ENCODE measurements around the gene HGS. TPM values are rescaled to one million over a fixed set of nuclear protein-coding genes. Genes with fewer than 3 reads are reported as not detected.

Gene HGS
- 50.5 TPM for total RNA-seq
- long read RNA-seq, transcript HGS-201 (22 exons, 2,970 nt): major isoform, 122 of 195 reads
- long read RNA-seq, partial matches to known transcripts: 49 of 195 reads
- long read RNA-seq, other reads (novel, unspliced or antisense): 24 of 195 reads

GRCh38 chr17:81683584-81684441 lies at the start of gene HGS, which contains the start of gene ARL16:
Gene HGS (plus strand): TSS chr17:81684011. CDS start chr17:81684067, 56 bp downstream.
Gene ARL16 (minus strand): TSS chr17:81683797. CDS start chr17:81683753, 44 bp downstream.
- no peaks in the 10 kb centered on the region for H3K9me3 ChIP-seq (replicated peaks)
- H3K27me3 ChIP-seq (ENCODE audit: low read depth): no peaks in the 10 kb centered on the region
- peak within 1 kb of the TSS; percentile 92 for H3K27ac ChIP-seq (replicated peaks)
- DNase-seq: peak; percentile 97
- intact Hi-C loops (cut with micrococcal nuclease): no loop called here
- H3K36me3 ChIP-seq: peaks cover 33% of the 10 kb centered on the region
- H3K4me1 ChIP-seq: peaks cover 56% of the 10 kb centered on the region
- TF ChIP-seq CTCF (IDR thresholded peaks at IDR 0.05; ENCODE audit: borderline replicate concordance): no peak
- peak within 1 kb of the TSS; percentile 96 for H3K4me3 ChIP-seq

GRCh38 chr17:81635431-81635830 lies 48.4 kb upstream of the HGS start:
- Histone ChIP-seq H3K4me1 (peaks cover 57% of the 10 kb centered on the region), H3K27ac (replicated peaks) (peak overlapping the region; percentile 96), H3K4me3 (peak overlapping the region; percentile 94), H3K9me3 (replicated peaks) (no peaks in the 10 kb centered on the region), H3K36me3 (peaks cover 7% of the 10 kb centered on the region), H3K27me3 (ENCODE audit: low read depth) (no peaks in the 10 kb centered on the region)
- DNase-seq: no peak
- intact Hi-C loops (cut with micrococcal nuclease): no loop called here
- no peak for TF ChIP-seq CTCF (IDR thresholded peaks at IDR 0.05; ENCODE audit: borderline replicate concordance)

GRCh38 chr17:81635973-81636504 lies 47.8 kb upstream of the HGS start:
- H3K27ac ChIP-seq (replicated peaks): peak overlapping the region; percentile 96
- intact Hi-C loops (cut with micrococcal nuclease): no loop called here
- H3K4me1 ChIP-seq: peaks cover 57% of the 10 kb centered on the region
- TF ChIP-seq CTCF (IDR thresholded peaks at IDR 0.05; ENCODE audit: borderline replicate concordance): no peak
- no peak for DNase-seq
- H3K4me3 ChIP-seq: peak overlapping the region; percentile 94
- H3K36me3 ChIP-seq: peaks cover 4% of the 10 kb centered on the region
- H3K9me3 ChIP-seq (replicated peaks): no peaks in the 10 kb centered on the region
- no peaks in the 10 kb centered on the region for H3K27me3 ChIP-seq (ENCODE audit: low read depth)

- no peaks in the 10 kb centered on the region for H3K27me3 ChIP-seq (ENCODE audit: low read depth)
- no peaks in the 10 kb centered on the region for H3K9me3 ChIP-seq (replicated peaks)
- peaks cover 54% of the 10 kb centered on the region for H3K4me1 ChIP-seq
- intact Hi-C loops (cut with micrococcal nuclease): no loop called here
- DNase-seq: peak; percentile 88
- no peak for TF ChIP-seq CTCF (IDR thresholded peaks at IDR 0.05; ENCODE audit: borderline replicate concordance)
- peak within 1 kb of the TSS; percentile 96 for H3K27ac ChIP-seq (replicated peaks)
- H3K4me3 ChIP-seq: peak within 1 kb of the TSS; percentile 94
- H3K36me3 ChIP-seq: peaks cover under 1% of the 10 kb centered on the region
Measured at GRCh38 chr17:81636505-81637288, 47.1 kb upstream of the HGS start, which contains the start of the genes NPLOC4 and TSPAN10. Gene NPLOC4 (minus strand): TSS chr17:81637112. CDS start chr17:81636930, 182 bp downstream. Gene TSPAN10 (plus strand): TSS chr17:81637196. CDS start chr17:81642413, 5,217 bp downstream.

- no peaks in the 10 kb centered on the region for H3K27me3 ChIP-seq (ENCODE audit: low read depth)
- H3K36me3 ChIP-seq: no peaks in the 10 kb centered on the region
- H3K4me1 ChIP-seq: peaks cover 36% of the 10 kb centered on the region
- TF ChIP-seq CTCF (IDR thresholded peaks at IDR 0.05; ENCODE audit: borderline replicate concordance): no peak
- intact Hi-C loops (cut with micrococcal nuclease): no loop called here
- H3K27ac ChIP-seq (replicated peaks): no peak overlapping the region
- no peaks in the 10 kb centered on the region for H3K9me3 ChIP-seq (replicated peaks)
- no peak overlapping the region for H3K4me3 ChIP-seq
- DNase-seq: no peak
Measured at GRCh38 chr17:81638683-81639082, 45.1 kb upstream of the HGS start.

Data from left ventricle myocardium inferior (tissue), 1 donor.